ENCODE data around the gene IL4R. TPM values are rescaled to one million over a fixed set of nuclear protein-coding genes. Genes with fewer than 3 reads are reported as not detected.

IL4R gene
- total RNA-seq, 1 donor from 2014 or later = 9.6 TPM

GRCh38 chr16:27344721-27345120 lies 30.9 kb downstream of the IL4R start:
- H3K27me3 ChIP-seq = no peaks in the 10 kb centered on the region
- Mint-ChIP-seq H3K4me3 (no peak overlapping the region), H3K9me3 (no peaks in the 10 kb centered on the region), H3K36me3 (peaks cover 12% of the 10 kb centered on the region), H3K27ac (no peak overlapping the region), H3K4me1 (peaks cover 3% of the 10 kb centered on the region), H3K27me3 (ENCODE audit: insufficient read depth, low read depth) (no peaks in the 10 kb centered on the region)
- no peaks in the 10 kb centered on the region for H3F3A ChIP-seq (ENCODE audit: low read depth)
- H3K9me3 ChIP-seq (ENCODE audit: low read depth) = no peaks in the 10 kb centered on the region
- no peak overlapping the region for H3K9ac ChIP-seq
- no peaks in the 10 kb centered on the region for H3K4me1 ChIP-seq
- H3K79me2 ChIP-seq (ENCODE audit: low read depth) = no peaks in the 10 kb centered on the region
- H4K20me1 ChIP-seq (ENCODE audit: low read depth) = no peaks in the 10 kb centered on the region
- no peak overlapping the region for H3K4me3 ChIP-seq
- no peak overlapping the region for H3K27ac ChIP-seq
- no peak for DNase-seq (ENCODE audit: low spot score)
- TF ChIP-seq EZH2phosphoT487 (IDR thresholded peaks at IDR 0.05) = no peak
- TF ChIP-seq CTCF (IDR thresholded peaks at IDR 0.05) = no peak
- TF ChIP-seq EZH2 (IDR thresholded peaks at IDR 0.05) = no peak
- H3K36me3 ChIP-seq = no peaks in the 10 kb centered on the region
- H3K4me2 ChIP-seq = no peak overlapping the region
- no peak overlapping the region for H2AFZ ChIP-seq (replicated peaks)

- no peaks in the 10 kb centered on the region for H4K20me1 ChIP-seq (ENCODE audit: low read depth)
- no peak overlapping the region for H3K9ac ChIP-seq
- H3K27ac Mint-ChIP-seq = no peak overlapping the region
- H3K27me3 ChIP-seq = no peaks in the 10 kb centered on the region
- H3K27ac ChIP-seq = no peak overlapping the region
- H3F3A ChIP-seq (ENCODE audit: low read depth) = no peaks in the 10 kb centered on the region
- peaks cover 3% of the 10 kb centered on the region for H3K4me1 Mint-ChIP-seq
- H3K36me3 ChIP-seq = no peaks in the 10 kb centered on the region
- H3K4me3 Mint-ChIP-seq = no peak overlapping the region
- H3K27me3 Mint-ChIP-seq (ENCODE audit: insufficient read depth, low read depth) = no peaks in the 10 kb centered on the region
- H3K79me2 ChIP-seq (ENCODE audit: low read depth) = no peaks in the 10 kb centered on the region
- no peaks in the 10 kb centered on the region for H3K9me3 ChIP-seq (ENCODE audit: low read depth)
- peaks cover 12% of the 10 kb centered on the region for H3K36me3 Mint-ChIP-seq
- H3K4me1 ChIP-seq = no peaks in the 10 kb centered on the region
- no peak for DNase-seq (ENCODE audit: low spot score)
- no peak overlapping the region for H3K4me3 ChIP-seq
- TF ChIP-seq EZH2 (IDR thresholded peaks at IDR 0.05) (no peak), CTCF (IDR thresholded peaks at IDR 0.05) (no peak), EZH2phosphoT487 (IDR thresholded peaks at IDR 0.05) (no peak)
- no peak overlapping the region for H2AFZ ChIP-seq (replicated peaks)
- H3K4me2 ChIP-seq = no peak overlapping the region
- H3K9me3 Mint-ChIP-seq = no peaks in the 10 kb centered on the region
These were observed 31.4 kb downstream of the IL4R start for GRCh38 chr16:27345201-27345600.

GRCh38 chr16:27346819-27347218 lies 33.0 kb downstream of the IL4R start:
- H3K4me2 ChIP-seq = no peak overlapping the region
- no peak overlapping the region for H3K4me3 ChIP-seq
- H3K79me2 ChIP-seq (ENCODE audit: low read depth) = no peaks in the 10 kb centered on the region
- H3K27ac ChIP-seq = no peak overlapping the region
- H3K4me1 ChIP-seq = no peaks in the 10 kb centered on the region
- H4K20me1 ChIP-seq (ENCODE audit: low read depth) = no peaks in the 10 kb centered on the region
- H3K4me3 Mint-ChIP-seq = no peak overlapping the region
- H3K27ac Mint-ChIP-seq = no peak overlapping the region
- DNase-seq (ENCODE audit: low spot score) = peak; percentile 11
- TF ChIP-seq EZH2phosphoT487 (IDR thresholded peaks at IDR 0.05) (no peak), CTCF (IDR thresholded peaks at IDR 0.05) (no peak), EZH2 (IDR thresholded peaks at IDR 0.05) (no peak)
- H3K27me3 Mint-ChIP-seq (ENCODE audit: insufficient read depth, low read depth) = no peaks in the 10 kb centered on the region
- no peaks in the 10 kb centered on the region for H3K27me3 ChIP-seq
- H3K36me3 Mint-ChIP-seq = peaks cover 10% of the 10 kb centered on the region
- no peaks in the 10 kb centered on the region for H3K9me3 ChIP-seq (ENCODE audit: low read depth)
- H3K36me3 ChIP-seq = no peaks in the 10 kb centered on the region
- no peaks in the 10 kb centered on the region for H3F3A ChIP-seq (ENCODE audit: low read depth)
- H2AFZ ChIP-seq (replicated peaks) = no peak overlapping the region
- no peak overlapping the region for H3K9ac ChIP-seq
- H3K4me1 Mint-ChIP-seq = peaks cover 3% of the 10 kb centered on the region
- no peaks in the 10 kb centered on the region for H3K9me3 Mint-ChIP-seq
